SJCRH30 (cell line): Measurements from ENCODE around the gene CITED4. TPM values are rescaled to one million over a fixed set of nuclear protein-coding genes. Genes with fewer than 3 reads are reported as not detected.

Experiments used
- DNase-seq, 2 experiments: peaks; one replicate each; pipeline ENCODE4 v3.0.0-alpha.2; 2015 to 2020
- H3K27ac ChIP-seq: fragments of 250-450 bp; sonication (Bioruptor Pico); 2 replicates; pipeline ENCODE4 v1.5.1; 2020; ENCODE audit warnings: mild to moderate bottlenecking, moderate library complexity
- H3K27me3 ChIP-seq: fragments of 250-450 bp; sonication (Bioruptor Pico); 2 replicates; pipeline ENCODE4 v1.5.1; 2020; ENCODE audit warnings: mild to moderate bottlenecking, moderate library complexity
- H3K36me3 ChIP-seq: fragments of 250-450 bp; sonication (Bioruptor Pico); 2 replicates; pipeline ENCODE4 v1.5.1; 2020; ENCODE audit warnings: mild to moderate bottlenecking, moderate library complexity
- H3K4me1 ChIP-seq: fragments of 250-450 bp; sonication (Bioruptor Pico); 2 replicates; pipeline ENCODE4 v1.5.1; 2020; ENCODE audit warnings: mild to moderate bottlenecking, moderate library complexity
- H3K4me3 ChIP-seq: fragments of 250-450 bp; sonication (Bioruptor Pico); 2 replicates; pipeline ENCODE4 v1.5.1; 2020; ENCODE audit warnings: mild to moderate bottlenecking, moderate library complexity
- H3K9me3 ChIP-seq: fragments of 250-450 bp; sonication (Bioruptor Pico); replicated peaks from 2 replicates; pipeline ENCODE4 v1.5.1; 2020; ENCODE audit warnings: mild to moderate bottlenecking, moderate library complexity
- total RNA-seq: library from RNA; depleted of rRNA; stranded (reverse); fragments of >200 nt; shearing (Covaris generic); gene quantifications from 2 replicates; pipeline ENCODE4 v1.2.3, GENCODE V29; 2014; rRNA removed

Gene CITED4
- total RNA-seq, 1 experiment from 2014 or later = not detected

DNA sequence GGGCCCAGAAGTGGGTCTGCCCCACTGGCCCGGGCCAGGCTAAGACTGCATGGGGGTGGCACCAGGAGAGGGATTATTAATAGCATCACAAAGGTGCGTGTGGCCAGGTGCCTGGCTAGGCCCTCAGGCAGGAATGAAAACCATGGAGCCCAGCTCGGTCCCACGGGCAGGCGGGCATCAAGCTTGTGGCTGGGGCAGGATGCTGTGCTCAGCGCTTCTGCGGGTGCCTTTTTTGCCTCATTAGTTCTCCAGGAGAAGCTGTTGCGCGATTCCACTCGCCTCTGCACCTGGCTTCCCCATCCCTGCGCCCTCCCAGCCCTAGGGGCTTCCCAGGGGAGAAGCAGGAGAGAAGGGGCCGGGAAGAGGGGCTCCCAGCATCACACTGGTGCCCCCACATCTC lies 39.3 kb downstream of the CITED4 start:
- peaks cover 15% of the 10 kb centered on the region for H3K4me1 ChIP-seq
- H3K4me3 ChIP-seq = no peak overlapping the region
- H3K36me3 ChIP-seq = no peaks in the 10 kb centered on the region
- H3K9me3 ChIP-seq = no peaks in the 10 kb centered on the region
- no peaks in the 10 kb centered on the region; the same call in 1 of the 2 replicates for H3K27me3 ChIP-seq
- DNase-seq = no peak
- no peak overlapping the region for H3K27ac ChIP-seq

DNA sequence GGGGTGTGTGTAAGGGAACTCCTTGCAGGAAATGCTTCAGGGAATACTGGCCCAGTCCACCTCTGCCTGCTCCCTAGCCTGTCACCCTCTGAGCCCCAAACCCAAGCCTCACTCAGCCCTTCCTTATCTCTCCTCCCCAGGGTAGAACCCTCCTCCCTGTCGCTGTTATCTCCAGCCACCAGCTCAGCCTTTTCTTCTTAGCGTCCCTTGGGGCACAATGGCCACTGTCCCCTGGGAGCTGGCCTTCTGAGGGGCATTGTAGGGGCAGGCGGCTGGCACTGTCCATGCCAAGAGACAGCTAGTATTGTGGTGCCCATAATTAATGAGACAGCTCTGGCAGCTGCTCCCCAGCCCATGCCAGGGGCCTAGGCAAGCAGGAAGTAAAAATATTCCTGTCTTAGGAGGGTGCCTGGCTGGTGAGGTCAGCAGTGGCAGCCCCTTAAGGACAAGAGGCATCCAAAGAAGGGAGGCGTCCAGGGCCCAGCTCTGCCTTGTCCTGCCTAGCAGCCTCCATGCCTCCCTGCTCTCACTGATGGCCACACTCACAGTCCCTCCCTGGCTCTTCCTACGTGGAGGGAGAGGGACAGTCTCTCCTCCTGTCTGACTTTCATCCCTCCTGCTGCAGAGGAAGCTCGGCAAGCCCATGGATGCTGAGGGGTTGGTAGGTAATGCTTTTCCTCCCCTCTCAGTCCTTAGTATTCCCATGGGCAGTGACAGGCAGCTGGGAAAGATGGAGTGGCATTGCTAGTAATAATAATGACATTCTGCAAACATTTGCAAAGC lies 41.1 kb downstream of the CITED4 start:
- no peaks in the 10 kb centered on the region; the same call in 1 of the 2 replicates for H3K27me3 ChIP-seq
- no peak for DNase-seq
- no peak overlapping the region for H3K4me3 ChIP-seq
- H3K36me3 ChIP-seq = no peaks in the 10 kb centered on the region
- H3K9me3 ChIP-seq = no peaks in the 10 kb centered on the region
- H3K4me1 ChIP-seq = peaks cover 15% of the 10 kb centered on the region
- no peak overlapping the region for H3K27ac ChIP-seq

DNA sequence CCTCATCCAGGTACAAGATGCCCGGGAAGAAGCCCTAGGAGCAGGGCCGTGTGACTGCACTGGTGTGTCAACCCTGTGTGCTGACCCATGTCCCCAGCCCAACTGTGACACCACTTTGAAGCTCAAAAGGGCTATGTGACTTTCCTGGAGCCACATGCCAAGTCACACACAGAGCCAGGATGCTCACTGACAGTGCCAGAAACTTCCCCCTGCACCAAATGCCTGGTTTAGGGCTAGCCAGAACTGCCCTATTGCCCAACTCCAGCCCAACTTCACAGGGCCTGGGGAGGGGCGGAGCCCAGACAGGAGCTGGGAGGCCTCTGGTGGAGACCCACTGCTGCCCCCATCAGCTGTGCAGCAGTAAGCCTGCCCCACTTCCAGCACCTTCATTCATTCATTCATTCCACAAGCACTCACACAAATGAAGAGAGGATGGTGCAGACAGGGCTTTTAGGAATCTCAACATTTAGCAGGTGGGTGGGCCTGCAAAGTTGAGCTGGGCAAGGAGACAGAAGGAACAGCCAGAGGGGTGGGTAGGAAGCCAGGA lies 41.8 kb downstream of the CITED4 start:
- Histone ChIP-seq H3K9me3 (no peaks in the 10 kb centered on the region), H3K36me3 (no peaks in the 10 kb centered on the region), H3K27me3 (no peaks in the 10 kb centered on the region; the same call in 1 of the 2 replicates), H3K27ac (no peak overlapping the region), H3K4me3 (no peak overlapping the region), H3K4me1 (peaks cover 10% of the 10 kb centered on the region)
- no peak for DNase-seq

GRCh38 chr1:40819101-40819500 lies 43.1 kb downstream of the CITED4 start:
- Histone ChIP-seq H3K9me3 (no peaks in the 10 kb centered on the region), H3K36me3 (no peaks in the 10 kb centered on the region), H3K4me3 (no peak overlapping the region), H3K27me3 (no peaks in the 10 kb centered on the region; the same call in 1 of the 2 replicates), H3K27ac (no peak overlapping the region), H3K4me1 (no peaks in the 10 kb centered on the region)
- no peak for DNase-seq

DNA sequence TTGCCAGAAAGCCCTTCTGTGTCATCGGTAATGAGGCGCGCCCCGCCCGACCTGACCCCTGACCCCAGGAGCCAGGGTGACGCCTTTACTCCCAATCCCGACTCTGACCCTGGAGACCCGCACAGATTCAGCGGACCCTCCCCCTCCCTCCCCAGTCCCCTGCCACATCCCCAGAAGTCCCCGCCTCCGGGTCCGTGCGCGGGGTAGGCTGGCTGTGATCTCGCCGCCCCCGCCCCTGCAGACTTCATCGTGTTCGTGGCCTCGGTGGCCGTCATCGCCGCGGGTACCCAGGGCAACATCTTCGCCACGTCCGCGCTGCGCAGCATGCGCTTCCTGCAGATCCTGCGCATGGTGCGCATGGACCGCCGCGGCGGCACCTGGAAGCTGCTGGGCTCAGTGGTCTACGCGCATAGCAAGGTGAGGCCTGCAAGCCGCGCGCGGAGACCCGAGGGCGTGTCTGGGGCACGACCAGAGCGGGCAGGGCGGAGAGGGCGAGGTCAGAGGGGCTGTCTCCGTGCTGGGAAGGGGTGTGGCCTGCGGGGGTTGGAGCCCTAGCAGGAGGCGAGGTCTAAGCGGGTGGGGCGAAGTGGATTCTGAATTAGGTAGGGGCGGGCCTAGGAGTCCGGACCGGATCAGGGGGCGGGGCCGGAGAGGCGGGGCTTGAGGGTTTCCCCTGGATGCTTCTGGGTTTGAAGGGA lies 43.8 kb downstream of the CITED4 start:
- no peak for DNase-seq
- Histone ChIP-seq H3K4me1 (no peaks in the 10 kb centered on the region), H3K27ac (no peak overlapping the region), H3K9me3 (no peaks in the 10 kb centered on the region), H3K4me3 (no peak overlapping the region), H3K36me3 (no peaks in the 10 kb centered on the region), H3K27me3 (no peaks in the 10 kb centered on the region; the same call in 1 of the 2 replicates)

GRCh38 chr1:40817791-40818263 lies 44.3 kb downstream of the CITED4 start:
- H3K27me3 ChIP-seq = no peaks in the 10 kb centered on the region; the same call in 1 of the 2 replicates
- no peak for DNase-seq
- H3K9me3 ChIP-seq = no peaks in the 10 kb centered on the region
- H3K4me3 ChIP-seq = no peak overlapping the region
- no peaks in the 10 kb centered on the region for H3K4me1 ChIP-seq
- no peak overlapping the region for H3K27ac ChIP-seq
- H3K36me3 ChIP-seq = no peaks in the 10 kb centered on the region

DNA sequence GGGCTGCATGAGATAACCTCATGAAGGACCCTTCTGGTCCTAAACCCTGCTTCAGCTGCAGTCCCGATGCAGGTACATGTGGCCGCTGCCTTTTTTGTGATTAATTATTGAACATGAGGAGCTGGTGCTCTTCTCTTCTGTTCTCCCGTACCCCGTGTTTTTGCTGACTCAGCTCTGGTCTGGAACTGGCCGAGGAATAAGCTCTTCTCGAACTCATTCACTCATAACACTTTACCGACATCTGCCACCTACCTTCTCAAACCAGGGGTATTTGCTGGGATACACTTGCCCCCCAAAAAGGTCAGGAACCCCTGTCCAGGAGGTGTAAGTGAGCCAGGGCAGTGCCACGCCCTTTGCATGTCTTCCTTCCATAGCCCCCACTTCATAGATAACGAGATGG lies 46.7 kb downstream of the CITED4 start:
- H3K4me1 ChIP-seq = no peaks in the 10 kb centered on the region
- H3K27ac ChIP-seq = no peak overlapping the region
- DNase-seq = no peak
- H3K27me3 ChIP-seq = peaks cover 8% of the 10 kb centered on the region; the same call in 1 of the 2 replicates
- no peak overlapping the region for H3K4me3 ChIP-seq
- H3K9me3 ChIP-seq = no peaks in the 10 kb centered on the region
- H3K36me3 ChIP-seq = no peaks in the 10 kb centered on the region

Other genes with a start within 250 kb of the CITED4 start
- gene RIMS3, start 196.7 kb downstream of the CITED4 start, total RNA-seq = 10.0 and 12.7 TPM in 2 replicates
- gene NFYC, start 170.7 kb downstream of the CITED4 start, total RNA-seq = 52.8 and 55.6 TPM in 2 replicates
- 0.05 and 0.12 TPM in 2 replicates for gene KCNQ4, start 78.6 kb downstream of the CITED4 start, total RNA-seq
- 96.2 and 112 TPM in 2 replicates for gene CTPS1, start 117.3 kb upstream of the CITED4 start, total RNA-seq
- 0.18 and 0.26 TPM in 2 replicates for gene SLFNL1, start 159.4 kb upstream of the CITED4 start, total RNA-seq